ENCODE results near the gene SHKBP1. TPM values are rescaled to one million over a fixed set of nuclear protein-coding genes. Genes with fewer than 3 reads are reported as not detected.

The SHKBP1 gene
- total RNA-seq, 1 donor from 2014 or later, result 29.2 TPM

DNA sequence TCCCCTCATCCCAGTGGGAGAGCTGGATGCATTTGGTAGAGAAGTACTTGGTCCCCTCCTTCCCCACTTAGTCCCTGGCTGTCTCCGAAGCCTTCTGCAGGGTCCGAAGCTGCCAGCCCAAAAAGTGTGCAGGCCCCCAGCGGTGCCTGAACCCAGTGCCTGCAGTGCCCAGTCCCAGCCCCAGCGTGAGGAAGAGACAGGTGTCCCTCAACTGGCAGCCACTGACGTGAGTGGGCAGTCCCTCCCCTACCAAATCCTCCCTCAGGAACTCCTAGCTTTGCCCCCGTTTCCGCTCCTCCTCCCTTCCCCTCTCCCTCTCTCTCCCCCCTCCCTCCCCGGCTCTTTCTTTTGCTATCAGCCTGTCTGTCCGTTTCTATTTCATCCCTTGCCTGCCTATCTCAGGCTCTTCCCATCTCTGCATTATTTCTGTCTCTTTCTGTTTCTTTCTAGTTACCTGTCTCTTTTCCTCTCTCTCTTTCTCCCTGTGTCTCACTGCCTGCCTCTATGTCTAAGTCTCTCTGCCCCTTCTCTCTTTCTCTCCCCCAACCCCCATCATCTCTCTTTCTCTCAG lies 22.7 kb downstream of the SHKBP1 start:
- H3K4me3 ChIP-seq (ENCODE audit: low read depth, low read length), result no peak overlapping the region
- TF ChIP-seq, protein P1, sequence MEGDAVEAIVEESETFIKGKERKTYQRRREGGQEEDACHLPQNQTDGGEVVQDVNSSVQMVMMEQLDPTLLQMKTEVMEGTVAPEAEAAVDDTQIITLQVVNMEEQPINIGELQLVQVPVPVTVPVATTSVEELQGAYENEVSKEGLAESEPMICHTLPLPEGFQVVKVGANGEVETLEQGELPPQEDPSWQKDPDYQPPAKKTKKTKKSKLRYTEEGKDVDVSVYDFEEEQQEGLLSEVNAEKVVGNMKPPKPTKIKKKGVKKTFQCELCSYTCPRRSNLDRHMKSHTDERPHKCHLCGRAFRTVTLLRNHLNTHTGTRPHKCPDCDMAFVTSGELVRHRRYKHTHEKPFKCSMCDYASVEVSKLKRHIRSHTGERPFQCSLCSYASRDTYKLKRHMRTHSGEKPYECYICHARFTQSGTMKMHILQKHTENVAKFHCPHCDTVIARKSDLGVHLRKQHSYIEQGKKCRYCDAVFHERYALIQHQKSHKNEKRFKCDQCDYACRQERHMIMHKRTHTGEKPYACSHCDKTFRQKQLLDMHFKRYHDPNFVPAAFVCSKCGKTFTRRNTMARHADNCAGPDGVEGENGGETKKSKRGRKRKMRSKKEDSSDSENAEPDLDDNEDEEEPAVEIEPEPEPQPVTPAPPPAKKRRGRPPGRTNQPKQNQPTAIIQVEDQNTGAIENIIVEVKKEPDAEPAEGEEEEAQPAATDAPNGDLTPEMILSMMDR (IDR thresholded peaks at IDR 0.05; ENCODE audit: insufficient read depth, low read length, severe bottlenecking), result no peak
- no peaks in the 10 kb centered on the region for H3K27me3 ChIP-seq (ENCODE audit: control insufficient read depth, insufficient read depth, low read length)
- DNase-seq (ENCODE audit: low read depth) (peak; percentile 18), FAIRE-seq (no peak)
- H3K36me3 ChIP-seq (ENCODE audit: control insufficient read depth, insufficient read depth, low read length), result no peaks in the 10 kb centered on the region

DNA sequence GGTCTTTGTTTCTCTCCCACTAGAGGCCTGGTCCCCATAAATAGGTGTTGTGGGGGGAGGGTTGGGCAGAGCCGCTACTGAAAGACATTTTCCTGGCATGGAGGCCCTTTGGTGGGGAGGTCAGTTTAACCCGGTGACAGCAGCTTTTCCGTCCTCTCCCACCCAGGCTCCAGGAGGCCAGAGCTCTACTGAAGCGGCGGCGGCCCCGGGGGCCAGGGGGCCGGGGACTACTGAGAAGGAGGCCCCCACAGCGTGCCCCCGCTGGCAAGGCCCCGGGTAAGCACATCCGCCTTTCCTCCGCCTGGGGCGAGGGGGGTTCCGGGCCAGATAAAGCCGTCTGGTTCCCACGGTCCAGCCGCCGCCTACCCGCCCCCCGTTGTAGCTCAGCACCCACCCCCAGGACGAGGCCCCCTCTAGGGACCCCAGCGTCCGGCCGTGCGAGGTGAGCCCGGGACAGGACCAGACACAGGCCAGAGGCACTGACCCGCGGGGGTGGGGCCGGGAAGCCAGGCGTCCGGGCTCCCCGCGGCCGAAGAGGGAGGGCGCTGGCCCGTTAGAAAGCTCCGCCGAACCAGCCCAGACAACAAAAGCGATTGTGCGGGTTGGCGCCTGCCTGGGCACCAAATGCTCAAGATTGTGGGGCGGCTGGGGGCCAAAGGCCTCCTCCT lies 23.4 kb downstream of the SHKBP1 start:
- DNase-seq (ENCODE audit: low read depth), result no peak
- no peak for FAIRE-seq
- Histone ChIP-seq H3K36me3 (ENCODE audit: control insufficient read depth, insufficient read depth, low read length) (no peaks in the 10 kb centered on the region), H3K4me3 (ENCODE audit: low read depth, low read length) (no peak overlapping the region), H3K27me3 (ENCODE audit: control insufficient read depth, insufficient read depth, low read length) (no peaks in the 10 kb centered on the region)
- TF ChIP-seq, protein P1 (IDR thresholded peaks at IDR 0.05; ENCODE audit: insufficient read depth, low read length, severe bottlenecking), result no peak

GRCh38 chr19:40600570-40601133 lies 24.0 kb downstream of the SHKBP1 start:
- Histone ChIP-seq H3K27me3 (ENCODE audit: control insufficient read depth, insufficient read depth, low read length) (no peaks in the 10 kb centered on the region), H3K4me3 (ENCODE audit: low read depth, low read length) (peak overlapping the region; percentile 68), H3K36me3 (ENCODE audit: control insufficient read depth, insufficient read depth, low read length) (no peaks in the 10 kb centered on the region)
- DNase-seq (ENCODE audit: low read depth), result no peak
- no peak for FAIRE-seq
- TF ChIP-seq, protein P1 (IDR thresholded peaks at IDR 0.05; ENCODE audit: insufficient read depth, low read length, severe bottlenecking), result no peak

- TF ChIP-seq, protein P1 (IDR thresholded peaks at IDR 0.05; ENCODE audit: insufficient read depth, low read length, severe bottlenecking), result peak; percentile 9
- Histone ChIP-seq H3K36me3 (ENCODE audit: control insufficient read depth, insufficient read depth, low read length) (no peaks in the 10 kb centered on the region), H3K27me3 (ENCODE audit: control insufficient read depth, insufficient read depth, low read length) (no peaks in the 10 kb centered on the region), H3K4me3 (ENCODE audit: low read depth, low read length) (peak within 1 kb of the TSS; percentile 68)
- FAIRE-seq (no peak), DNase-seq (ENCODE audit: low read depth) (no peak)
Observed at GRCh38 chr19:40601134-40601974, 24.7 kb downstream of the SHKBP1 start, which contains the start of gene LTBP4. TSS of gene LTBP4 (plus strand) at chr19:40601369. CDS start at chr19:40601388, 19 bp downstream.

DNA sequence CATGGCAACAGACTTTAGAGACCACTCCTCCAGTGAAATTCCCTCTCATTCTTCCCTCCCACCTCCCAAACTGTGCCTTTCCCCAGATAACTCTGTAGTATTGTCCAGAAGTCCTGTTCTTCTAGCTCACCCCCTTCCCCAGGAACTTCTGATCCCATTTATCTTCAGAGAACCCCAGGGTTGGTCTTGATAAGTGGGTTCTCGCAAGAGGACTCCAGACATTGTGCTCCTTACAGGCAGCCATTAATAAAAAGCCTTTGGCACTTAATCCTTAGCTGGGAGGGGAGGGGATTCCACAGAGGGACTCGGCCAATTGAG lies 26.4 kb downstream of the SHKBP1 start:
- H3K27me3 ChIP-seq (ENCODE audit: control insufficient read depth, insufficient read depth, low read length), result no peaks in the 10 kb centered on the region
- TF ChIP-seq, protein P1 (IDR thresholded peaks at IDR 0.05; ENCODE audit: insufficient read depth, low read length, severe bottlenecking), result no peak
- DNase-seq (ENCODE audit: low read depth) (no peak), FAIRE-seq (no peak)
- H3K36me3 ChIP-seq (ENCODE audit: control insufficient read depth, insufficient read depth, low read length), result no peaks in the 10 kb centered on the region
- peak overlapping the region; percentile 40 for H3K4me3 ChIP-seq (ENCODE audit: low read depth, low read length)

Data from bronchial epithelial cell (primary cell).